A549 (cell line): ENCODE measurements around the gene NDUFB4. TPM values are rescaled to one million over a fixed set of nuclear protein-coding genes. Genes with fewer than 3 reads are reported as not detected.
"Not testable (repeated sequence)": the region's sequence is repeated elsewhere in the genome, so short reads cannot be mapped to it uniquely, and the experiment has no call there.

Source experiments
- ATAC-seq, 2 experiments: fragments of 200-7000 bp in 1 of 2; fragments of >200 bp in 1 of 2; cut with Nextera tagmentation in 1 of 2; cut with Tn5 transposase in 1 of 2; 3 replicates each; pipeline versions ENCODE4 v1.8.0 to v1.9.1; 2018 to 2020; ENCODE audit warnings: mild to moderate bottlenecking in 1 of 2, moderate library complexity in 1 of 2
- CTCF ChIA-PET: fragments of 300-600 bp; sonication (Branson Sonifier 250); formaldehyde crosslinking; extraction: SDS; loops from one replicate; lab custom pipeline; 2021; ENCODE audit warnings: antibody characterized with exemption, inconsistent platforms; lab: Yijun Ruan, JAX
- POLR2A ChIA-PET: fragments of 350-600 bp; formaldehyde crosslinking; extraction: SDS; loops from one replicate; lab custom pipeline; 2021; ENCODE audit warnings: antibody characterized with exemption, inconsistent platforms; lab: Yijun Ruan, JAX
- DNase-seq, 2 experiments: peaks; one replicate each; pipeline versions ENCODE4 v3.0.0 to v3.0.0-alpha.2; 2011 to 2016; ENCODE audit warnings: low read depth in 1 of 2, low spot score in 1 of 2
- FAIRE-seq: peaks from 2 replicates; lab custom pipeline; 2011; peaks lifted over from hg19 to GRCh38; lab: Jason Lieb, UNC
- H3K27ac ChIP-seq, 2 experiments: fragments of >200 bp; sonication (Bioruptor Twin); formaldehyde crosslinking; 3 replicates each; pipeline ENCODE4 v1.5.1; 2016 to 2017
- H3K4me1 ChIP-seq: fragments of >200 bp; sonication (Bioruptor Twin); formaldehyde crosslinking; 3 replicates; pipeline ENCODE4 v1.6.1; 2016
- H3K4me2 ChIP-seq: fragments of >200 bp; sonication (Bioruptor Twin); formaldehyde crosslinking; 3 replicates; pipeline ENCODE4 v1.6.1; 2016
- H3K4me3 ChIP-seq: fragments of >200 bp; sonication (Bioruptor Twin); formaldehyde crosslinking; 3 replicates; pipeline ENCODE4 v1.5.1; 2016
- H3K9me3 ChIP-seq: fragments of >200 bp; sonication (Bioruptor Twin); formaldehyde crosslinking; 3 replicates; pipeline ENCODE4 v1.6.1; 2016
- CBX8 ChIP-seq: fragments of 200-600 bp; sonication (generic); IDR thresholded peaks from 2 replicates; pipeline ENCODE4 v1.6.1; 2016
- CHD2 ChIP-seq: fragments of 150-350 bp; IDR thresholded peaks from 2 replicates; pipeline ENCODE4 v1.6.1; 2014; ENCODE audit warnings: low read length; ENCODE audit not compliant: partially characterized antibody
- HOXB13 ChIP-seq: fragments of 250-450 bp; sonication (Bioruptor Pico); IDR thresholded peaks from 2 replicates; pipeline ENCODE4 v1.5.0; 2020; ENCODE audit warnings: low read depth, mild to moderate bottlenecking, moderate library complexity
- JUN ChIP-seq, 2 experiments: fragments of >200 bp; sonication (Bioruptor Twin); formaldehyde crosslinking; IDR thresholded peaks; 2 replicates in 1 of 2; 3 replicates in 1 of 2; pipeline ENCODE4 v1.6.1; 2016 to 2017
- KDM5A ChIP-seq: fragments of 200-600 bp; sonication (generic); IDR thresholded peaks from 2 replicates; pipeline ENCODE4 v1.6.1; 2016; ENCODE audit warnings: antibody characterized with exemption, mild to moderate bottlenecking
- MAFK ChIP-seq: fragments of 450-650 bp; IDR thresholded peaks from 2 replicates; pipeline ENCODE4 v1.6.1; 2014; ENCODE audit not compliant: partially characterized antibody
- MAZ ChIP-seq: fragments of 150-350 bp; IDR thresholded peaks from 2 replicates; pipeline ENCODE4 v1.6.1; 2014; ENCODE audit warnings: antibody characterized with exemption, low read depth, low read length, borderline replicate concordance
- NFE2L2 ChIP-seq: fragments of 150-350 bp; conservative IDR thresholded peaks from 2 replicates; pipeline ENCODE4 v1.6.1; 2014; ENCODE audit warnings: low read length
- NR3C1 ChIP-seq: fragments of >200 bp; sonication (Bioruptor Twin); formaldehyde crosslinking; IDR thresholded peaks from 3 replicates; pipeline ENCODE4 v1.6.1; 2017
- RAD21 ChIP-seq, 2 experiments: fragments of >200 bp in 1 of 2; sonication (Bioruptor Twin) in 1 of 2; formaldehyde crosslinking in 1 of 2; IDR thresholded peaks in 1 of 2; conservative IDR thresholded peaks in 1 of 2; 2 replicates in 1 of 2; 3 replicates in 1 of 2; pipeline ENCODE4 v1.6.1; 2012 to 2018; ENCODE audit warnings: inconsistent platforms in 1 of 2
- RARB ChIP-seq: fragments of 250-450 bp; sonication (Bioruptor Pico); IDR thresholded peaks from 2 replicates; pipeline ENCODE4 v1.8.0; 2021; ENCODE audit warnings: mild to moderate bottlenecking, moderate library complexity
- SREBF2 ChIP-seq: fragments of 450-650 bp; IDR thresholded peaks from 2 replicates; pipeline ENCODE4 v1.6.1; 2014; ENCODE audit warnings: mild to moderate bottlenecking, moderate library complexity
- TFCP2L1 ChIP-seq: fragments of 250-450 bp; sonication (Bioruptor Pico); IDR thresholded peaks from 2 replicates; pipeline ENCODE4 v1.5.0; 2021; ENCODE audit warnings: mild to moderate bottlenecking
- TP53 ChIP-seq: fragments of 250-450 bp; sonication (Bioruptor Pico); IDR thresholded peaks from 2 replicates; pipeline ENCODE4 v1.5.0; 2021; ENCODE audit warnings: mild to moderate bottlenecking, moderate library complexity
- ZC3H11A ChIP-seq: fragments of 450-650 bp; IDR thresholded peaks from 2 replicates; pipeline ENCODE4 v1.6.1; 2014; ENCODE audit warnings: antibody characterized with exemption, mild to moderate bottlenecking
- ZNF302 ChIP-seq: fragments of 250-450 bp; sonication (Bioruptor Pico); IDR thresholded peaks from 2 replicates; pipeline ENCODE4 v1.9.0; 2021; ENCODE audit warnings: inconsistent platforms, mild to moderate bottlenecking, moderate library complexity
- WGBS: methylation state at CpG from one replicate; pipeline ENCODE4 v1.1.6; 2017; ENCODE audit errors: missing lambda C conversion rate; 5-methylcytosine and 5-hydroxymethylcytosine counted together
- polyA plus RNA-seq, 4 experiments: library from polyadenylated mRNA; depleted of rRNA in 3 of 4; stranded (reverse); fragments of >200 nt; fragmentation: RNase III in 1 of 4; extraction: RNeasy Plus Mini Kit Qiagen cat#74134 plus additional on column Dnase treatment in 1 of 4; gene quantifications; 2 replicates in 3 of 4; 3 replicates in 1 of 4; pipeline ENCODE4 v1.2.3, GENCODE V29; 2011 to 2017
- TF ChIP-seq, protein P1 (sequence below): fragments of >200 bp; sonication (Bioruptor Twin); formaldehyde crosslinking; IDR thresholded peaks from 3 replicates; pipeline ENCODE4 v1.6.1; 2016
- TF ChIP-seq, protein P2 (sequence below): fragments of 450-650 bp; IDR thresholded peaks from 2 replicates; pipeline ENCODE4 v1.6.1; 2014; ENCODE audit warnings: antibody characterized with exemption
- TF ChIP-seq, protein P3 (sequence below): fragments of 250-450 bp; sonication (Bioruptor Pico); IDR thresholded peaks from 2 replicates; pipeline ENCODE4 v1.5.0; 2021; ENCODE audit warnings: mild to moderate bottlenecking, moderate library complexity, borderline replicate concordance

Gene NDUFB4
- polyA plus RNA-seq, 2 of the 4 experiments (the other 2 are of a cell fraction) = 239 to 686 TPM

DNA sequence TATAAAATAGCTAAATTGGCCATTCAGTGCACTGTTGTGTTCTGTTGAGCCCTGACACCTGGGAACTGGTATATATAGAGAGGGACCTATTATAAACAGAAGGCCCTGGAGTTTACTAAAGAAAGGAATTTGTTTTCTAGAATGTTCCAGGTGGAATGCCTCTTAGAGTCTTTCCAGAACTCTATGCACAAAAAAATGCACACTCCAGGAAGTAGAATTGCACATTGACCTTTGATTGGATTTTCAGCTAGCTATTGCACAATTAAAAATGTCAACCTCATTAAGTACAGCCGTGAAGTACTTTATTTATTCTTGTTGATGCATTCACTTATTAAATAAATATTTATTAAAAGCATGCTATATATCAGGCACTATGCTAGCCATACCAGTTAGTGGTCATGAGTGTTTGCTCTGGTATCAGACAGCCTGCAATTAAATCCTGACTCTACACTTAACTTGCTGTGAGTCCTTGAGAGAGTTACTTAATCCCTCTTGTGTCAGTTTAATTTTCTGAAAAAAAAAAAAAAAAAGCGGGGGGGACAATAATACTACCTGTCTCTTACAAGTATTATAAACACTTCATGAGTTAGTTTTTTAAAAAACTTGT, 40.8 kb downstream of the NDUFB4 start:
- no peak for ATAC-seq
- Histone ChIP-seq H3K4me3 (no peak overlapping the region), H3K9me3 (no peaks in the 10 kb centered on the region), H3K4me2 (no peak overlapping the region), H3K4me1 (no peaks in the 10 kb centered on the region), H3K27ac (no peak overlapping the region)
- ChIA-PET CTCF (interaction anchor here (1.6 kb wide), 1 partner anchor 14 kb away, joined by 4 read pairs; no protein-coding TSS in a partner anchor), POLR2A (no interaction called here)
- 62% methylated on average over 2 of the region's 2 CpGs for WGBS
- no peak for DNase-seq
- TF ChIP-seq ZC3H11A = no peak
- no peak for TF ChIP-seq MAZ
- TF ChIP-seq KDM5A = no peak
- no peak for TF ChIP-seq RARB (CRISPR knock-in tag)
- TF ChIP-seq, protein P1, sequence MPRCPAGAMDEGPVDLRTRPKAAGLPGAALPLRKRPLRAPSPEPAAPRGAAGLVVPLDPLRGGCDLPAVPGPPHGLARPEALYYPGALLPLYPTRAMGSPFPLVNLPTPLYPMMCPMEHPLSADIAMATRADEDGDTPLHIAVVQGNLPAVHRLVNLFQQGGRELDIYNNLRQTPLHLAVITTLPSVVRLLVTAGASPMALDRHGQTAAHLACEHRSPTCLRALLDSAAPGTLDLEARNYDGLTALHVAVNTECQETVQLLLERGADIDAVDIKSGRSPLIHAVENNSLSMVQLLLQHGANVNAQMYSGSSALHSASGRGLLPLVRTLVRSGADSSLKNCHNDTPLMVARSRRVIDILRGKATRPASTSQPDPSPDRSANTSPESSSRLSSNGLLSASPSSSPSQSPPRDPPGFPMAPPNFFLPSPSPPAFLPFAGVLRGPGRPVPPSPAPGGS = no peak
- no peak for TF ChIP-seq RAD21 (conservative IDR thresholded peaks at IDR 0.05 in 1 of 2, IDR thresholded peaks at IDR 0.05 in 1 of 2)
- TF ChIP-seq CHD2 = no peak
- FAIRE-seq = no peak

DNA sequence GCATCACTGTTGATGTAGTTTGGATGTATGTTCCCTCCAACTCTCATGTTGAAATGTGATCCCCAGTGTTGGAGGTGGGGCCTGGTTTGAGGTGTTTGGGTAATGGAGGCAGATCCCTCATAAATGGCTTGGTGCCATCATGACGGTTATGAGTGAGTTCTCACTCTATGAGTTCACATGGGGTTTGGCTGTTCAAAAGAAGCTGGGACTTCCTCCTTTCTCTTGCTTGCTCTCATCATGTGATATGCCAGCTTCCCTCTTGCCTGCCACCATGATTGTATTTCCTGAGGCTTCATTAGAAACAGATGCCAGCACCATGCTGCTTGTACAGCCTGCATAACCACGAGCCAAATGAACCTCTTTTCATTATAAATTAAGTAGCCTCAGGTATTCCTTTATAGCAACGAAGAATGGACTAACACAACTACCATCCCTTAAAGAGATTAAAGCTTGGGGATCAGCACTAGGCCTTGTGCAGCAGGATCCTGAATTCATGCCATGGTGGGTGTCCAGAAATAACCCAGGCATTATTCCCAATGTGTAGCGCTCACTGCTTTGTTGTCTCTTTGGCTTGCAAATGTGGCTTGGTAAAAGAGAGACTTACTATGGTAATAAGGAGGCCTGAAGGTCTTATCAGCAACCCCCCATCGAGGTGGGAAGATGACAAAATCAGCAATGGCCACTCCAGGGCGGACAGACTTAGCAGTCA, 41.9 kb downstream of the NDUFB4 start:
- ChIA-PET POLR2A (no interaction called here), CTCF (interaction anchor here (1.0 kb wide), 1 partner anchor 15 kb away, joined by 3 read pairs; no protein-coding TSS in a partner anchor)
- 63% methylated on average over 6 of the region's 6 CpGs for WGBS
- H3K4me3 ChIP-seq = no peak overlapping the region
- no peak overlapping the region for H3K4me2 ChIP-seq
- no peak overlapping the region for H3K27ac ChIP-seq
- ATAC-seq (no peak), DNase-seq (no peak), FAIRE-seq (no peak)
- no peak for TF ChIP-seq HOXB13 (CRISPR knock-in tag)
- TF ChIP-seq JUN (IDR thresholded peaks at IDR 0.05) = no peak
- no peak for TF ChIP-seq NFE2L2
- no peak for TF ChIP-seq NR3C1
- H3K4me1 ChIP-seq = peaks cover 10% of the 10 kb centered on the region
- no peaks in the 10 kb centered on the region for H3K9me3 ChIP-seq

DNA sequence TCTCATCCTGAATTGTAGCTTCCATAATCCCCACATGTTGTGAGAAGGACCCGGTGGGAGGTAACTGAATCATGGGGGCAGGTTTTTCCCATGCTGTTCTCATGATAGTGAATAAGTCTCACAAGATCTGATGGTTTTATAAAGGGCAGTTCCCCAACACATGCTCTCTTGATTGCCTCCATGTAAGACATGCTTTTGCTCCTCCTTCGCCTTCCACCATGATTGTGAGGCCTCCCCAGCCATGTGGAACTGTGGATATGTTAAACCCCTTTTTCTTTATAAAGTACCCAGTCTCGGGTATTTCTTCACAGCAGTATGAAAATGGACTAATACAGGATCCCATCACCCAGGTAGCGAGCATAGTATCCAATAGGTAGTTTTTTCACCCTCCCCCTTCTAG, 42.7 kb downstream of the NDUFB4 start:
- H3K4me3 ChIP-seq, POLR2A ChIA-PET, ATAC-seq, H3K27ac ChIP-seq, H3K4me2 ChIP-seq, H3K9me3 ChIP-seq, FAIRE-seq, DNase-seq, CTCF ChIA-PET: not testable (repeated sequence)
- WGBS = 91% methylated on average over 4 of the region's 4 CpGs
- H3K4me1 ChIP-seq = peaks cover 10% of the 10 kb centered on the region

DNA sequence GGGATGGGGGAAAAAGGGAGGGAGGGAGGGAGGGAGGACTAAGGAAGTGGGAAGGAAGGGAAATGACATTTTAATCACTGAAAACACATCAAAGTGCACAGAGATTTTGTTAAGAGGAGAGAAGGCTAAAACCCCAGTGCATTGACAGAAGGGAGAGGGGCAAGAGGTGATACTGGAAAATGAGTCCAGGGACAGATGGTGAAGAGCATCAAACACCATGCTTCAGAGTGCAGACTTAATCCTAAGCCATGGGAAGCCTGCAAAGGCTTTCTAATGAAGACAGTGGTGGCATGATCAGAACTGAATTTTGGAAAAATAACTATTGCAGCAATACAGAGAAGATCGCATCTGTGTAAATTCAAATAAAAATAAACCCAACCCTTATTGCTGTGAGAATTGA, 44.1 kb downstream of the NDUFB4 start:
- ATAC-seq (no peak), DNase-seq (no peak), FAIRE-seq (no peak)
- 88% methylated on average over 1 of the region's 1 CpG for WGBS
- POLR2A ChIA-PET = no interaction called here
- Histone ChIP-seq H3K27ac (no peak overlapping the region), H3K4me3 (no peak overlapping the region), H3K4me2 (no peak overlapping the region), H3K9me3 (no peaks in the 10 kb centered on the region), H3K4me1 (peaks cover 10% of the 10 kb centered on the region)
- TF ChIP-seq MAFK = no peak
- no peak for TF ChIP-seq TFCP2L1 (CRISPR knock-in tag)
- no peak for TF ChIP-seq CBX8
- TF ChIP-seq, protein P2, sequence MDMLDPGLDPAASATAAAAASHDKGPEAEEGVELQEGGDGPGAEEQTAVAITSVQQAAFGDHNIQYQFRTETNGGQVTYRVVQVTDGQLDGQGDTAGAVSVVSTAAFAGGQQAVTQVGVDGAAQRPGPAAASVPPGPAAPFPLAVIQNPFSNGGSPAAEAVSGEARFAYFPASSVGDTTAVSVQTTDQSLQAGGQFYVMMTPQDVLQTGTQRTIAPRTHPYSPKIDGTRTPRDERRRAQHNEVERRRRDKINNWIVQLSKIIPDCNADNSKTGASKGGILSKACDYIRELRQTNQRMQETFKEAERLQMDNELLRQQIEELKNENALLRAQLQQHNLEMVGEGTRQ = no peak
- no peak for TF ChIP-seq TP53 (CRISPR knock-in tag)
- no peak for TF ChIP-seq NFE2L2
- TF ChIP-seq, protein P3, sequence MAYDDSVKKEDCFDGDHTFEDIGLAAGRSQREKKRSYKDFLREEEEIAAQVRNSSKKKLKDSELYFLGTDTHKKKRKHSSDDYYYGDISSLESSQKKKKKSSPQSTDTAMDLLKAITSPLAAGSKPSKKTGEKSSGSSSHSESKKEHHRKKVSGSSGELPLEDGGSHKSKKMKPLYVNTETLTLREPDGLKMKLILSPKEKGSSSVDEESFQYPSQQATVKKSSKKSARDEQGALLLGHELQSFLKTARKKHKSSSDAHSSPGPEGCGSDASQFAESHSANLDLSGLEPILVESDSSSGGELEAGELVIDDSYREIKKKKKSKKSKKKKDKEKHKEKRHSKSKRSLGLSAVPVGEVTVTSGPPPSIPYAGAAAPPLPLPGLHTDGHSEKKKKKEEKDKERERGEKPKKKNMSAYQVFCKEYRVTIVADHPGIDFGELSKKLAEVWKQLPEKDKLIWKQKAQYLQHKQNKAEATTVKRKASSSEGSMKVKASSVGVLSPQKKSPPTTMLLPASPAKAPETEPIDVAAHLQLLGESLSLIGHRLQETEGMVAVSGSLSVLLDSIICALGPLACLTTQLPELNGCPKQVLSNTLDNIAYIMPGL (CRISPR knock-in tag) = no peak
- TF ChIP-seq ZNF302 (CRISPR knock-in tag) = no peak
- no peak for TF ChIP-seq SREBF2
- CTCF ChIA-PET = no interaction called here
